ENCODE data around the gene RASAL2. TPM values are rescaled to one million over a fixed set of nuclear protein-coding genes. Genes with fewer than 3 reads are reported as not detected.
A peak's percentile ranks its signal among the peaks of the same experiment; 100 is the strongest.
"Not testable (repeated sequence)": the region's sequence is repeated elsewhere in the genome, so short reads cannot be mapped to it uniquely, and the experiment has no call there.

RASAL2 gene
- total RNA-seq, 1 donor from 2014 or later: 24.3 TPM

DNA sequence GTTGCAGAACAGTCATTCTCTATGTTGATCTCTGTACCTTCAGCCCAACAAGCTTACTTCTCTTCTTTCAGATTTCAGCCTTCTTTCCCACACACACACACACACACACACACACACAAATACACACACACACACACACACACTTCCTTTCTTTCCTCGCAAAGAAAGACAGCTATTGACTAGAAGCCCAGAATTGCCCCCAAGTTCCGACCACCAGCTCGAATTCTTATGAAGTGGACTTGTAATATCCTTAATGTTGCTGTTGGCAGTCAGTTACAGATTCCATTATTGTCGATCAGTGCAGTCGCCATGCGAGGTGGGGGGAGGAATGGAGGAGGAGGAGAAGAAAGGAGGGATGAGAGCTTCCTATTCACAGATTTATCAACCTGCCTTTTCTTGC is 277.3 kb downstream of the RASAL2 start:
- no peak for DNase-seq (ENCODE audit: low read depth)

DNA sequence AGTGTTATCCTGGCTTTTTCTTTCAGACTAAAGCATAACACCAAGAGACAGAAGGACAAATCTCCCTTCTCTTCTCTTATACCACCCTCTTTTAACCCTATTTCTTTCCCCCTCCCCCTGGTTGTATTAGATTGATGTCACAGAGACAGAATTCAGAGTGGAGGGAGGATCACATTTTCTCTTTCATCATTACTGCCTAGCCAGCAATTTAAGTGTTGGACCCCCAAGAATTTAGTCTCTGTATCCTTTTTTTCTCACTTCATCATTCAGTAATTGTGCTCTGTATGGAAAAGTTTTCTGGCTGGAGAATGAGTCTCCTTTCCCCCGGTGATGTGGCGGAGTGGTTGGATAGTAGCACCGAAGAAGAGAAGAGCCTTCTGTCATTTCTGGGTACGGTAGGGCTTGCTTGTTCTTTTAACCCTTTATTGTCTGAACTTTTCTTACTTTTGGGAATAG is 278.1 kb downstream of the RASAL2 start:
- no peak for DNase-seq (ENCODE audit: low read depth)

DNA sequence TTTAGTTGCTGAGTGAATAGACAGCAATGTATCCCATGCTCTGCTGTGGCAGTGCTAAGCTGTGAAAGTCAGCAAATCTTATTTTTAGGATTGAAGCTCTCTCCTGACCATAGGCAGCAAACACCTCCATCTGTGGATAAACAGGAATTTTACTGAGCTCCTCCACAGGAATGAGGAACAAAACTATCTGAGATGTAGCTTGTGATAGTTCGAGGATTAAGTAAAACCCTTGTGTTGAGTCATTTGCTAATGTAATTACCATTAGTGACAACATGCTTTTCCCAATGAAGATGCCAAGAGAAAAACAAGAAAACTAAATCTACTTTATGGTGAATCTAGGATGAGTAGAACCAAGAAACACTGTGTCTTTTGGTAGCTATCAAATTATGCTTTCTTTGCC is 280.1 kb downstream of the RASAL2 start:
- no peak for DNase-seq (ENCODE audit: low read depth)

DNA sequence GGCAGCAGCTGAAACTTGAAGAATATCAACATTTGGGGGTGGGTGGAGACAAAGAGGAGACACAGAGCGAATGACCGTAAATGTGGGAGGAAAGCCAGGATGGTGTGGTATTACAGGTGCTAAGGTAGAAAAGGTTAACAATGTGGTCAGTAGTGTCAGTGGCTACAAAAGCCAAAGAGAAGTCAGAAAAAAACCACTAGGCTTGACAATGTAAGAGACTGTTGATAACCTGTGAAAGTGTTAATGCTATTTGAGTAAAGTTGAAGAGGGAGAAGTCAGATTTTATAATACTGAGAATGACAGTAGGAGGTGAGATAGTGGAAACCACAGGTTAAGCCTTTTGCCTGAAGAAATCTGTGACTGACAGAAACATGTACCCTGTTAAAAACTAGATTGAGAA is 282.1 kb downstream of the RASAL2 start:
- no peak for DNase-seq (ENCODE audit: low read depth)

DNA sequence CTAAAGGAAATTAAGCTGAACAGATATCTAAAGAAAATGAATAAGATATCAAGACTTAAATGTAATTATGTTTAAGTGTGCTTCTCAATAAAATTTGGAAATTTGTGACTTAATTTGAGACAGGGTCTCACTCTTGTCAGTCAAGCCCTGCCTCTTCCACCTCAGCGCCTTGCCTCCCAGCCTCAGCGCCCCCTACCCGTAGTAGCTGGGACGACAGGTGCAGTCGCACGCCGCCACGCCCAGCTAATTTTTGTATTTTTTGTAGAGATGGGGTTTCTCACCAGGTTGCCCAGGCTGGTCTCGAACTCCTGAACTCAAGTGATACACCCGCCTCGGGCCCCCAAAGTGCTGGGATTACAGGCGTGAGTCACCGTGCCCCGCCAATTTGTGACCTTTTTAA is 285.9 kb downstream of the RASAL2 start:
- no peak for DNase-seq (ENCODE audit: low read depth)

DNA sequence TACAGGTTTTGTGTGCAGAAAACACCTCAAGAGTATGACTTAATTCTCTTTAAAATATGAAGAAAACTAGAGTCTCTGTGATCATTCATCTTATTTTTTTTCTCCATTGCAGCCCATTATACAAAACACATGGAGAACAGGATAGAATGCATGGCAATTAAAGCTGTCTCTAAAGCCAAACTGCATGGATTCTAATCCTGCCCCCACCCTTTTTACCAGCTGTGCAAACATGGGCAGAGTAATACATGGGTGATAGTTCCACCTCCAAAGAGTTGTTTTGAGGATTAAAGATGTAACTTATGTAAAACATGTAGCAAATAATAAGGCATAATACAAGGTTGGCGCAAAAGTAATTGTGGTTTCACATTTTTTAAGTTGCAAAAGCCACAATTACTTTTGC is 288.5 kb downstream of the RASAL2 start:
- no peak for DNase-seq (ENCODE audit: low read depth)

DNA sequence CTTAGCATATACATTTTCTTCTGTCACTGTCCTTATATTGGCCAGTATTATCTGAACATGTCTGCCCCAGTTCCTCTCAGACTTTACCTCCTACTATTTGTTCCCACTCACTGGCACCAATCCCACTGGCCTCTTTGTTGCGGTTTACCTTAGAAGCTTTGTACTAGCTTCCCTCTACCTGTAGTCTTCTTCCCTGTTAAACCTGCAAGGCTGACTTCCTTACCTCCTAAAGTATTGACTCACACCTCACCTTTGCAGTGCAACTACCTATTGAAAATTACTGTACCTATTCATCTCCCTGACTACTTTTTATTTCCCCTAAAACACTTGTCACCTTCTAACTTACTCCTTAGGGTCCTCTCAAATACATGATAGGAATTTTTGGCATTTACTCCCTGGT is 291.8 kb downstream of the RASAL2 start:
- no peak for DNase-seq (ENCODE audit: low read depth)

DNA sequence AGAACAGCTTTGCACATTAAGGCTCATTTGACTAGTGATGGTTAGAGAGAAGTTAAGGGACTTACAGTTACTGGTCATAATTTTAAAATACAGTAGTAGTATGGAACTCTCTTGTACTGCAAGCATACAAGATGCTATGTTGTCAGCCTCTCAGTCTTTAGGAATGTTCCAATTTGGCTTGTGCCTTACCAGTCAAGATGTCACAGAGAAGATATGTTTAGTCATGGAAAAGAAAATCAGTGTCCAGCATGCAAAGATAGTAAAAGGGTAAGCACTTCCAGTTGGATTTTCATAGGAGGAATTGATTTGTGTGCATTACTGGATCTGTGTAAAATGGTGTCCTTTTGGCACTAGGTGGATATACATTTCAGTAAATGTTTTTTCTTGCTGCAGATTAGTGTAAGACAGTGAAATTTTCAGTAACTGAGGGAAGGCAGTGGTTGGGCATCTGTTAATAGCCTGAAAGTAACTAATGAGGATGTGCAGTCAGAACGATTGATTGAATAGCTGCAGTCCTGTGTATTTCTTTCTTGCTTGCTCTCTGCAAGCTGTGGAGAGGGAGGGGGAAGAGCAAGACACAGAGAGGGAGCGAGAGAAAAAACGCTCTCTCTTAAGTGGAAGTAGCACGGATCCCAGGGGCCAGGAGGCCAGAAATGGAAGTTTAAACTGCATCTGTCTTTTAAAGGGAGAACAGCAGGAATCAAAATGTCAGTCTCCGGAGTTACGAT is 294.7 kb downstream of the RASAL2 start:
- no peak for DNase-seq (ENCODE audit: low read depth)

DNA sequence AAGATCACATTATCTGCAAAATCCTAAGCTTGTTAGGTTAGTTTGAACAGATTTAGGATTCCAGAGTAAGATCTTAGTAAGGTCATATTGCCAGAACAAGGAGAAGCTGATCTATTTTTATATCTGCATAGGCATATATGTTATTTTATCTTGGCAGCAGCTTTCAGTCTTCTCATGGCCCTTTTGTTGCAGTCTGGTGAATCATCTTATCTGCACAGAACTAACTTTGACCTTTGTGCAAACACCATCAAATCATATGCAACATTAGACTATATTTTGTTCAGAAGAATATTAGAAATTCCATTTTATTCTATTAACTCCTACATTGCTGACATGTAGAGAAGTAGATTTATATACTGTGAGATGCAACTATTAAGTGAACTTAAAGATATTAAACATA is 295.5 kb downstream of the RASAL2 start:
- DNase-seq (ENCODE audit: low read depth): no peak

DNA sequence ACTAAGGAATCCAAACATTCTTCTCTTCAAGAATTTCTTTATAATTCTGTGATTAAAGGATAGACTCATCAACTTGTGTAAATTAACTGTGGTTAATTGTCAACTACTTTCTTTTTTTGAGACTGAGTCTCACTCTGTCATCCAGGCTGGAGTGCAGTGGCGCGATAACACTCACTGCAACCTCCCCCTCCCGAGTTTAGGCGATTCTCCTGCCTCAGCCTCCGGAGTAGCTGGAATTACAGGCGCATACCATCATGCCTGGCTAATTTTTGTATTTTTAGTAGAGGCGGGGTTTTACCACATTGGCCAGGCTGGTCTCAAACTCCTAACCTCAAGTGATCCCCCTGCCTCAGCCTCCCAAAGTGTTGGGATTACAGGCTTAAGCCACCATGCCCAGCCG is 296.4 kb downstream of the RASAL2 start:
- not testable (repeated sequence) for DNase-seq (ENCODE audit: low read depth)

DNA sequence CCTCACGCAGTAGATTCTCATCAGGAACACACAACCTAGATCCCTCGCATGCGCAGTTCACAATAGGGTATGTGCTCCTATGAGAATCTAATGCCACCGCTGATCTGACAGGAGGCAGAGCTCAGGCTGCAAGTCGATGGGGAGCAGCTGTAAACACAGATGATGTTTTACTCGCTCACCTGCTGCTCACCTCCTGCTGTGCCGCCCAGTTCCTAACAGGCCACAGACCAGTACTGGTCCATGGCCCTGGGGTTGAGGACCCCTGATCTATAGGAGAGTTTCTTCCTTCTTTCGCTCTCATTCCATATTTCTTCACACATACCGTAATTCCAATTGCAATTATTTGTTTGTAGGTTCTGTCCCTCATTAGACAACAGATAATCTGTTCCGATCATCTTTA is 299.5 kb downstream of the RASAL2 start:
- no peak for DNase-seq (ENCODE audit: low read depth)

DNA sequence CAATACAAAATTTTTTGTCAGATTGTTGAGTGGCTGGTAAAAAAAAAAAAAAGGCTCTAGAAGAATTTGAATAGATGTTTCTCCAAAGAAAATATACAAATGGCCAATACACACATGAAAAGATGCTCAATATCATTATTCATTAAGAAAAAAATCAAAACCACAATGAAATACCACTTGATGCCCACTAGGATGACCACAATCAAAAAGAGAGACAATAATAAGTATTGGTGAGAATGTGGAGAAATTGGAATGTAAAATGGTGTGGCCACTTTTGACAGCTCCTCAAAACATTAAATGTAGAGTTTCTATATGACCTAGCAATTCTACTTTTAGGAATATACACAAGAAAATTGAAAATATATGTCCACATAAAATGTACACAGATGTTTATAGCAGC is 302.9 kb downstream of the RASAL2 start:
- no peak for DNase-seq (ENCODE audit: low read depth)

DNA sequence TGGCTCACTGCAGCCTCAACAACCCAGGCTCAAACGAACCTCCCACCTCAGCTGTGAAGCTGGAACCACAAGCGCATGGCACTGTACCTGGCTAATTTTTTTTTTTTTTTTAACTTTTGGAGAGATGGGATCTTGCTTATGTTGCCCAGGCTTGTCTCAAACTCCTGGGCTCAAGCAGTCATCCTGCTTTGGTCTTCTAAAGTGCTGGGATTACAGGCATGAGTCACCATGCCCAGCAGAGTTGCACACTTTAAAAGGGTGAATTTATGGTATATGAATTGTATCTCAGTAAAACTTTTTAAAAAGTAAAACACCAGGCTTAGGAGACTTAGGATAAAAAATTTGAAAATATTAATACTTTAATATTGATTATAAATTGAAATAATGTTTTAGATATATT is 303.8 kb downstream of the RASAL2 start:
- DNase-seq (ENCODE audit: low read depth): peak; percentile 14

DNA sequence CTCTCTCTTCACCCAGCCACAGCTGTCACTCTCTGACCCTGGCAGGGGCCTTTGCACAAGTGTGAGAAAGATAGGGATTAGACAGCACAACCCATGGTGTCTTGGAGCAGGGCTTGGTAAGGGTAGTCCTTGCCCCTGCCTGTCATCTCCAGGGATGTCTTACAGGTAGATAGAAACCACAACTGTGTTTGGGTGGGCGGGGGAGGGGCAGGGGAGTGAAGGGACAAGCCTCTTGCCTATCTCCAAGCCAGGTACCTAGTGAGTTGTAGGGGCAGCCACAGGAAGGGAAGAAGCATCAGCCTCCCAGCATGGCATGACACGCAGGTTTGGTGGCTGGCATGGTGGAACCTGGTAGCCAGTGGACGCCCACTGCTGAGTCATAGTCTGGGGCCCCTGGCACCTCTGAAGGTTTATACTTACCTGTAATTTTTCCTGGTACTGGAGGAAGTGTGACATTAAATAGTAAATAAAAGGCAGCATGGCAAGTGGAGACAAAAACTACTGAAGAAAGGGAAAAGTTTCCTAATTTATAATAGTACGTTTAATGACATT is 305.3 kb downstream of the RASAL2 start:
- no peak for DNase-seq (ENCODE audit: low read depth)

DNA sequence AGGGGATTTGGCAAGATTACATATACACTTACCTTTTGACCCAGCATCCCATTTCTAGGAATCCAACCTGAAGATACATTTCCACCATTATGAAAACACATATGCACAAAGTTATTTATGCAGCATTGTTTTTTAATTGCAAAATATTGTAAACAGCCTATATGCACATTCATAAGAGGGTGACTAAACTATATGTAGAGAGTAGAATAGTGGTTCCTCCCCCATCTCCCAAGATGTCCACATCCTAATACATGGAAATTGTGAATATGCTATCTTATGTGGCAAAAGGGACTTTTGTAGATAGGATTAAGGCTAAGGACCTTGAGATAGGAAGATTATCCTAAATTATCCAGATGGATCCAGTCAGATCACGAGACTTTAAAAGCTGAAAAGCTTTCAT is 311.2 kb downstream of the RASAL2 start:
- no peak for DNase-seq (ENCODE audit: low read depth)

DNA sequence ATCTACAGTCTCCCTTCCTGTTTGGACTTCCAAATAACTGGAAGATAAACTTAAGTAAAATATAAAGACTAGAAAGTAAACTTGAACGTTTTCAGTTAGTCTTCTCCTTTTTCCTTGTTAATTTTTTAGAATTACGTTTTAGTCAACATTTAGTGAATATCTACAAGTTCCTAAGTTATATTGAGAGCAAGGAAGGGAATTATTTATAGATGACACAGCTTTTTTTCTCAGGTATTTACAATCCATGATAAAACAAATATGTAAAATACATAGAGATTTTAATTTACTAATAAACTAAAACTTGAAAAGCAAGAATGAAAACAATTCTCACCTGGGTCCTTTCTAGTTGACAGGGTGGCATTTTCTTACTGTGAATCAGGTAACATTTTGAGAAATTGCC is 313.3 kb downstream of the RASAL2 start:
- no peak for DNase-seq (ENCODE audit: low read depth)

DNA sequence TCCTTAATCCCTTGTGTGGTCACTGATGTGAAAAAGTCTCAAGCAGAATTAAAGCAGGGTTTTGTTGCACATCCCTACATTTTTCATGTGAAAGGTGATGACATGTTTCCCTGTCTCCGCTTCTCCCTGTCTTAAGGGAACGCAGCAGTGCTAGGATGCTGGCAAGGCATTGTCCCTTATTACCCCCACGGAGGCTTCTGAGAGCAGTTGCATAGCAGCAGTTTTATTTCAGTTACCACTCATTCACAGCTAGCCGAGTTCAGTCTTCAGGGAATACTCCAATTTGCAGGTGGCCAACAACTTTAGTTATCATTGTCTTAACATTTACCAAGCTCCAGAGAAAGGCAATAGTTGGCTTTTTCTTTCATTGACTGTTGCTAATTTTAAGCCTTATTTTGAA is 313.8 kb downstream of the RASAL2 start:
- peak; percentile 14 for DNase-seq (ENCODE audit: low read depth)

DNA sequence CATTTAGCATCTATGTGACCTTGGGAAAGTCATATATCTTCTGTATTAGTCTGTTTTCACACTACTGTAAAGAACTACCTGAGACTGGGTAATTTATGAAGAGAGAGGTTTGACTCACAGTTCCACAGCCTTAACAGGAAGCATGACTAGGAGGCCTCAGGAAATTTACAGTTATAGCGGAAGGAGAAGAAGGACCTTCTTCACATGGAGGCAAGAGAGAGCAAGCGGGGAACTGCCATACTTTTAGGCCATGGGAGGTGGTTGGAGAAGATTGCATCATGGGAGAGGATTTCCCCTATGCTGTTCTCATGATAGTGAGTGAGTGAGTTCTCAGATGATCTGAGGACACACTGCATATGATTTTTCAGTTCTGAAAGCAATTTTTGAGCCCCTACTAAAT is 315.0 kb downstream of the RASAL2 start:
- DNase-seq (ENCODE audit: low read depth): no peak

DNA sequence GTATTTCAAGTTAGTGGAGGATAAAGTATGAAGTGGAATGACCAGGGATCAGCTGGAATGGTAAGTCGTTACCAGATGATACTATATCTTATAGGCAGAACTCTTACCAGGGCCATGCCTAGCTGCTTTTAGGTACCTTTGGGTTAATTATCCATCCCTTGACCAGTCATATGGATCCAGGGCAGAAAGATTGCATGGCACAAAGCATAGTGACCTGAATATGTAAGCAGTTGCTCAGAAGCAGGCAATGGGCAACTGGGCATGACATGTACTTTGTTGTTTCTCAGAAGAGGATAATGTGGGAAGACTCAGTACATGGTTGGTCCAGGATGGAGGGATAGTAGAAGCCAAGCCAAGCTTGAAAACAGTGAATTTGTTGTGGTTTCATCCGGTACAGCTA is 315.6 kb downstream of the RASAL2 start:
- no peak for DNase-seq (ENCODE audit: low read depth)

DNA sequence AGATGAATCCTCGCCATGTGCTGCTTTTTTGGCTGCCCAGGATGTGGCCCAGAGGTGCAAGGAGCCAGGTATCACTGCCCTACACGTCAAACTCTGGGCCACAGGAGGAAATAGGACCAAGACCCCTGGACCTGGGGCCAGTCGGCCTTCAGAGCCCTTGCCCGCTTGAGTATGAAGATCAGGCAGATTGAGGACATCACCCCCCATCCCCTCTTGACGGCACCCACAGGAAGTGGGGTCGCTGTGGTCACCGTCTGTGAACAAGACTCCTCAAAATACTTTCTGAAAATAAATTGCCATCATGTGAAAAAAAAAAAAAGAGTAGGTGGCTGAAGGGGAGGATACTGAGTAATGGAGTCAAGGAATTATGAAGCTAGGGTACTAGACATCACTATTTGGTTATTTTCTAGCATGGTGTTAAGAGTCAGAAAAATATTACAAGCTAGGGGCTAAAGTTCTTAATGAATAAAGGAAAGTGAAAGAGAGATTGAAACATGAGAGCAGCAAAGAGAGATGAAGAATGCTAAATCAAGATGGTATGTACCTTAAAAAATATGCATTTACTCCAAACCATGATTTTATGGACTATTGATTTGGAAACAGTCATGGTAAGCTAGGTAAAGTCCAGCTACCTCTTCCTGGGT is 318.0 kb downstream of the RASAL2 start:
- no peak for DNase-seq (ENCODE audit: low read depth)

DNA sequence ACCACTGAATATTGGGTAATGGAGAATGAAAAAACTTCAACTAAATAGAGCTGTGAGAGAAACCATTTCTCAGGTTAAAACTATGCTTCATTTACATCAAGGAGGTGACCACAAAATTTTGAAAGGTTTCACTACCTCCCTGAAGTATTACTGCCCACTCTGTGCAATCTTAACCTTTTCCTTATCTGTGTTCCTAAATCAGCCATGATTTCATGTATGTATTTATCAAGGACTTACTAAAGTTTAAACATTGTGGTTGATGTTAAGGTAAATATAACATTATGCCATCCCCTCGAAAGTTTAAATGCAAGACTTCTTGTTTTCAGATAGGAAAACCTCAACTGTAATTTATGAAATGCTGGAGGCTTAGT is 318.5 kb downstream of the RASAL2 start:
- no peak for DNase-seq (ENCODE audit: low read depth)

DNA sequence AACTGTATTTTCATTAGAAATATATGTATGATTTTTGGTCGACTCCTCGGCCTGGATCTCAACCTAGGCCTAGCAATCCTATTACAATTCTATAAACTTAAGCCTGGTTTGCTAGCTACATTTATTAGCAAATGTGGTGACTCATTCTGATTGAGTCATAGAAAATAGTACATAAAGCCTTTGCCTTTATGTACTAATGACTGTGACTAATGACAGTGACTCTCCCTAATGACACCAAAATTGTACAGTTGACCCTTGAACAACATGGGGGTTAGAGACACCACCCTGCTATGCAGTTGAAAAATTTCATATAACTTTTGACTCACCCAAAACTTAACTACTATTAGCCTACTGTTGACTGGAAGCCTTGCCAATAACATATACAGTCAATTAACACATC is 324.0 kb downstream of the RASAL2 start:
- DNase-seq (ENCODE audit: low read depth): no peak

All from myocyte (in vitro differentiated cells).